ENCODE measurements around the gene PLAGL2. TPM values are rescaled to one million over a fixed set of nuclear protein-coding genes. Genes with fewer than 3 reads are reported as not detected.

PLAGL2 gene
- total and polyA plus RNA-seq, 4 donors = 4.6 to 15.8 (median 12.9) TPM

GRCh38 chr20:32244150-32244823 lies 36.7 kb upstream of the PLAGL2 start:
- no peaks in the 10 kb centered on the region for H3K36me3 ChIP-seq (ENCODE audit: control insufficient read depth in 4 of 4, insufficient read depth in 4 of 4, low read length in 4 of 4)
- no peaks in the 10 kb centered on the region for H3K9me3 ChIP-seq (ENCODE audit: control insufficient read depth in 4 of 4, insufficient read depth in 3 of 4, low read length in 3 of 4)
- H3K9ac ChIP-seq (ENCODE audit: insufficient read depth in 1 of 2, low read length in 2 of 2) = no peak overlapping the region
- H3K27ac ChIP-seq (ENCODE audit: low read depth in 1 of 2, low read length in 1 of 2) = no peak overlapping the region
- WGBS, 2 donors = 90 to 95% methylated on average over 6 of the region's 6 CpGs
- no peak for DNase-seq
- H3K4me3 ChIP-seq = no peak overlapping the region
- ATAC-seq (ENCODE audit: insufficient read depth, low FRiP score) = no peak
- H3K4me1 ChIP-seq (ENCODE audit: control insufficient read depth in 5 of 5, insufficient read depth in 5 of 5, low read length in 5 of 5) = no peaks in the 10 kb centered on the region
- no peaks in the 10 kb centered on the region for H3K27me3 ChIP-seq (ENCODE audit: control insufficient read depth in 3 of 3, insufficient read depth in 3 of 3, low read length in 2 of 3)
- TF ChIP-seq, protein P1, sequence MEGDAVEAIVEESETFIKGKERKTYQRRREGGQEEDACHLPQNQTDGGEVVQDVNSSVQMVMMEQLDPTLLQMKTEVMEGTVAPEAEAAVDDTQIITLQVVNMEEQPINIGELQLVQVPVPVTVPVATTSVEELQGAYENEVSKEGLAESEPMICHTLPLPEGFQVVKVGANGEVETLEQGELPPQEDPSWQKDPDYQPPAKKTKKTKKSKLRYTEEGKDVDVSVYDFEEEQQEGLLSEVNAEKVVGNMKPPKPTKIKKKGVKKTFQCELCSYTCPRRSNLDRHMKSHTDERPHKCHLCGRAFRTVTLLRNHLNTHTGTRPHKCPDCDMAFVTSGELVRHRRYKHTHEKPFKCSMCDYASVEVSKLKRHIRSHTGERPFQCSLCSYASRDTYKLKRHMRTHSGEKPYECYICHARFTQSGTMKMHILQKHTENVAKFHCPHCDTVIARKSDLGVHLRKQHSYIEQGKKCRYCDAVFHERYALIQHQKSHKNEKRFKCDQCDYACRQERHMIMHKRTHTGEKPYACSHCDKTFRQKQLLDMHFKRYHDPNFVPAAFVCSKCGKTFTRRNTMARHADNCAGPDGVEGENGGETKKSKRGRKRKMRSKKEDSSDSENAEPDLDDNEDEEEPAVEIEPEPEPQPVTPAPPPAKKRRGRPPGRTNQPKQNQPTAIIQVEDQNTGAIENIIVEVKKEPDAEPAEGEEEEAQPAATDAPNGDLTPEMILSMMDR (IDR thresholded peaks at IDR 0.05; ENCODE audit: control extremely low read depth, extremely low read depth) = no peak

DNA sequence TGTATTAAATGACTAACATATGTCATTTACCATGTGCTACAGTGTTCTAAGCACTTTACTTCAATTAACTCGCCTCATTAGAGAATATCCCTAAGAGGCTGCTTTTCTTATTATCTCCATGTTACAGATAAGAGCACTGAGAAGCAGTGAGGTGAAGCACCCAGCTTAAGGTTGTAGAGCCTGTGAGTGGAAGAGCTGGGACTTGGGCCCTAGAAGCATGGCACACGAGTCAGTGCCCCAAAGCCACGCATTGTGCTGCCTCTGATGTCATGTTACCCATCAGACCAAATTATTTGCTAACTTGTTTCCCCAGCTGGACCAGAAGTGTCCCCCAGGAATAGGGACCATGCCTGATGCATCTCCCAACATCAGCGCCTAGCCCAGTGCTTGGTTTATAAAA lies 34.3 kb upstream of the PLAGL2 start:
- H3K27ac ChIP-seq (ENCODE audit: low read depth in 1 of 2, low read length in 1 of 2) = no peak overlapping the region
- DNase-seq (no peak), ATAC-seq (ENCODE audit: insufficient read depth, low FRiP score) (no peak)
- peaks cover 0 to under 1% (median 0%) of the 10 kb centered on the region in 4 donors for H3K36me3 ChIP-seq (ENCODE audit: control insufficient read depth in 4 of 4, insufficient read depth in 4 of 4, low read length in 4 of 4)
- no peak overlapping the region for H3K9ac ChIP-seq (ENCODE audit: insufficient read depth in 1 of 2, low read length in 2 of 2)
- no peaks in the 10 kb centered on the region for H3K4me1 ChIP-seq (ENCODE audit: control insufficient read depth in 5 of 5, insufficient read depth in 5 of 5, low read length in 5 of 5)
- TF ChIP-seq, protein P1 (IDR thresholded peaks at IDR 0.05; ENCODE audit: control extremely low read depth, extremely low read depth) = no peak
- H3K4me3 ChIP-seq = no peak overlapping the region
- WGBS, 2 donors = 89% methylated on average over 4 of the region's 4 CpGs
- no peaks in the 10 kb centered on the region for H3K27me3 ChIP-seq (ENCODE audit: control insufficient read depth in 3 of 3, insufficient read depth in 3 of 3, low read length in 2 of 3)
- H3K9me3 ChIP-seq (ENCODE audit: control insufficient read depth in 4 of 4, insufficient read depth in 3 of 4, low read length in 3 of 4) = no peaks in the 10 kb centered on the region

GRCh38 chr20:32240205-32240604 lies 32.7 kb upstream of the PLAGL2 start:
- H3K9me3 ChIP-seq (ENCODE audit: control insufficient read depth in 4 of 4, insufficient read depth in 3 of 4, low read length in 3 of 4) = no peaks in the 10 kb centered on the region
- no peak overlapping the region for H3K4me3 ChIP-seq
- no peak overlapping the region for H3K9ac ChIP-seq (ENCODE audit: insufficient read depth in 1 of 2, low read length in 2 of 2)
- no peak for DNase-seq
- peaks cover 0 to 9% (median 4%) of the 10 kb centered on the region in 4 donors for H3K36me3 ChIP-seq (ENCODE audit: control insufficient read depth in 4 of 4, insufficient read depth in 4 of 4, low read length in 4 of 4)
- TF ChIP-seq, protein P1 (IDR thresholded peaks at IDR 0.05; ENCODE audit: control extremely low read depth, extremely low read depth) = no peak
- H3K27ac ChIP-seq (ENCODE audit: low read depth in 1 of 2, low read length in 1 of 2) = no peak overlapping the region
- H3K27me3 ChIP-seq (ENCODE audit: control insufficient read depth in 3 of 3, insufficient read depth in 3 of 3, low read length in 2 of 3) = no peaks in the 10 kb centered on the region
- WGBS, 2 donors = 8 to 22% methylated on average over 1 of the region's 1 CpG
- ATAC-seq (ENCODE audit: insufficient read depth, low FRiP score) = no peak
- H3K4me1 ChIP-seq (ENCODE audit: control insufficient read depth in 5 of 5, insufficient read depth in 5 of 5, low read length in 5 of 5) = no peaks in the 10 kb centered on the region
